NCI-H1417 treated with DMSO at 0.1 percent for 48 hours (cell line): ENCODE data around the gene ABHD8.

ENCODE experiments used
- DNase-seq: peaks from one replicate; lab custom pipeline; 2025; lab: John Stamatoyannopoulos, UW

Gene ABHD8

GRCh38 chr19:17303167-17303939, at the start of gene ABHD8:
TSS of gene ABHD8 (minus strand) at chr19:17303425. CDS start at chr19:17301616, 1,809 bp downstream.
- peak; percentile 72 for DNase-seq

DNA sequence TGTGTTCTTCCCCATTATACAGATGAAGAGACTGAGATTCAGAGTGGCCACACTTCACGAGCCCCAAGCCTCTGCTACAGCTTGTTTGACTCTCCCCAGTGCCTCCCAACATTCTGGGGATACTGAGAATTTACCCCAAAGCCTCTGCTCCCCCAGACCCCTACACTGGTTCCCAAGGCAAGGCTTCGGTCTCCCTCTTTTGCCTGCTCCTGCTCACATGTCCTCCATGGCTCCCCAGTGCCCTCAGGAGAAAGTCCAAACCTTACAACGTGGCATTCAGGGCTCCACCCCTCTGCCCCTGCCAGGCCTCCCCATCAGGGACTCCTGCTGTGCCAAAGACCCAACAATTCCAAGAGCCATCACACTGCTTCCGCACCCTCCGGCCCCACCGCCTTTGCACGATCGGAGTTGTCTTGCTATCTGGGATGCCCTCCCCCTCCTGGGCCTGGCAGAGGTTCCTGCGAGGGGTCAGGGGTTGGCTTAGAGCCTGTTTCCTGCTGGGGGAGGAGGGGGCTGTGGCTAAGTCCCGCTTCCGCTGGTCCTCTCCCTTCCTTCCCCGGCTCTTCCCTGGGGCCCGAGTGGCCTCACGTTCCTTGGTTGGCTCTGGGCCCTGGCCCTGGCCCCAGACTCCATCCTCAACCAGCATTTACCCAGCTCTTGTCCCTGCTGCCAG, 49.5 kb upstream of the ABHD8 start:
- no peak for DNase-seq

GRCh38 chr19:17351815-17352435, 48.7 kb upstream of the ABHD8 start:
- no peak for DNase-seq

DNA sequence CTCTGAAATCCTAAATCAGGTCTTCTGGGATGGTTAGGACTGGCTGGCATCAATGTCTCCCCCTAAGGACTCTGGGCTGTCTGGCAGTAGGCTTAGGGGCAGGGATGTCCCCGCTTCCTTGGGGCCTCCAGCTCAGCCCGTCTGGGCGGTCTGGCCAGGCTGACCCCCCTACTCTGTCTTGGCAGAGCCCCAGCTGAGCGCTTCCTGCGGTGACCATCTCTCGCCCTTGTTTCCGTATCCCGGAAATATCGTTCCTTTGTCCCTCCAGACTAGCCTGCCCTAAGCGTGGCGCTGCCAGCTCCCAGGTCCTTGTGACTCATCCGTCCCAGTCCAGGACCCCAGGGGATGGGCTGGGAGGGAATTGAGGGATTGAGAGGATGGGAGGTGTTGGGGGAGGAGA, 45.5 kb upstream of the ABHD8 start:
- DNase-seq, result no peak

GRCh38 chr19:17347877-17348276, 44.7 kb upstream of the ABHD8 start:
- DNase-seq, result no peak

- DNase-seq, result no peak
Observed at GRCh38 chr19:17347361-17347760, 44.1 kb upstream of the ABHD8 start.

DNA sequence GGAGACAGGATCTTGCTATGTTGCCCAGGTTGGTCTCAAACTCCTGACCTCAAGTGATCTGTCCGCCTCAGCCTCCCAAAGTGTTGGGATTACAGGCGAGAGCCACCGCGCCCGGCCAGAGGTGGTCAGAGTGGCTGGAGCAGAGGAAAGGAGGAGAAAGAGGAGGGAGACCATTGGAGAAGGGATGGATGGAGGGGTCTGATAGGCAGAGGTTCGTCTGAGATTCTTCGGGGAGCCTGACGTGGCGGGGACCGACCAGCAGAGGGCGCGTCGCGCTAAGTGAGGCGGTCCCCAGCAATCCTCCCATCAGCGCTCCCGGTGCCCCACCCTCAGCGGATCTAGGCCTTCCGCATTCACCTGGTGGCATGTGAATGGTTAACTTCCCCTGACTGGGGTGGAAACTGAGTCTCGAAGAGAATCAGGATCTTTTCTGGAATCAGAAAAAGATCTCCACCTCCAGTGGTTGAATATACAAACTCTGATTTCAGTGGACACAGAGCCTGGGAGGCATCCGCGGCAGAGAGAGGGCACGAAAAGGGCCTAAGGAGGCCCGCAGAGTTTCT, 43.0 kb upstream of the ABHD8 start:
- DNase-seq, result no peak

- DNase-seq, result no peak
Observed at GRCh38 chr19:17341845-17342244, 38.6 kb upstream of the ABHD8 start.

DNA sequence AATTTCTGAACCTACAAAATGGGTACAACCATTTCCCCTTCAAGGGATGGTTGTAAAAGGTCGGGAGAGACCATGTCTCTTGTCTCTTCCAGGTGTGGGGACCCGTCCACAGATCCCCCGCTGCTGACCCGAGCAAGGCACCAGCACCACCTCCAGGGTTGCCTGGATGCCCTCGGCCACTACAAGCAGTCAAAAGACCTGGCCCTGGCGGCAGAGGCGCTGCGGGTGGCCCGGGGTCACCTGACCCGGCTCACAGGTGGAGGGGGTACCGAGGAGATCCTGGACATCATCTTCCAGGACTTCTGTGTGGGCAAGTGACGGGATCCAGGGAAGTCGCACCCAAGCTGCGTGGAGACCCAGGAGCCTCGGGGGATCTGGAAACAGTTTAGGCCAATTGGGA, 38.2 kb upstream of the ABHD8 start:
- no peak for DNase-seq

DNA sequence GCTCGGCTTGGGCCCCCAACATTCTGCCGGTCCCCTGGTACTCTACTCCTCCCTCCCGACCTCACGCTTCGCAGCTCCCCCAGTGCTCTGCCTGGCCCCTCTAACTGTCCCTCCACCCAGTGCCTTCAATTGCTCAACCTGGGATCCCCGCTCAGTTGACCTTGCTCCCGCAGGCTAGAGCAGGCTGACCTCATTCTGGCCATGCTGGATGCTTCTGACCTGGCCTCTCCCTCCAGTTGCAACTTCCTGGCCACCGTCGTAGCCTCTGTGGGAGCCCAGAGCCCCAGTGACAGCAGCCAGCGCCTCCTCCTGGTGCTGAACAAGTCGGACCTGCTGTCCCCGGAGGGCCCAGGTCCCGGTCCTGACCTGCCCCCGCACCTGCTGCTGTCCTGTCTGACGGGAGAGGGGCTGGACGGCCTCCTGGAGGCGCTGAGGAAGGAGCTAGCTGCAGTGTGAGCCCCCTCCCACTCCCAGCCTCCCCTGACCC, 37.7 kb upstream of the ABHD8 start:
- DNase-seq, result no peak

DNA sequence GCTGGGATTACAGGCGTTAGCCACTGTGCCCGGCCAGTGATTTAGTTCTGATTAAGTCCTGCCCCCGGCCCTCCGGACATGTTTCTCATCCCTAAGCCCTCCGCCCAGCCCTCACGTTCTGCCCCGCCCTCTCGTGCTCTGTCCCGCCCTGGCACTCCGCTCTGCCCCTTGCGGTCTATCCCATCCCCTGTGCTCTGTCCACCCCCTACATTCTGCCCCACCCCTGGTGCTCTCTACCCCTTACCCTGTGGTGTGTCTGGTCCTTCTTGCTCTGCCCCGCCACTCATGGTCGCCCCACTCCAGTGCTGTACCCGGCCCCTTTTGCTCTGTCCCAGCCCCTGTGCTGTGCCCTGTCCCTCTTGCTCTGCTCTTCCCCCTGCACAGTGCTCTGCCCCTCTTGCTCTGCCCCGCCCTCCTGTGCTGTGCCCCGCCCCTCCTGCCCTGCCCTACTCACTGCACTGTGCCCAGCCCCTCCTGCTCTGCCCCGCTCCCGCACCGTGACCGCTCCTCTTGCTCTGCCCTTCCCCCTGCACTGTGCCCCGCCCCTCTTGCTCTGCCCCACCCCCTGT, 37.2 kb upstream of the ABHD8 start:
- no peak for DNase-seq

GRCh38 chr19:17339088-17339741, 36.0 kb upstream of the ABHD8 start:
- no peak for DNase-seq

DNA sequence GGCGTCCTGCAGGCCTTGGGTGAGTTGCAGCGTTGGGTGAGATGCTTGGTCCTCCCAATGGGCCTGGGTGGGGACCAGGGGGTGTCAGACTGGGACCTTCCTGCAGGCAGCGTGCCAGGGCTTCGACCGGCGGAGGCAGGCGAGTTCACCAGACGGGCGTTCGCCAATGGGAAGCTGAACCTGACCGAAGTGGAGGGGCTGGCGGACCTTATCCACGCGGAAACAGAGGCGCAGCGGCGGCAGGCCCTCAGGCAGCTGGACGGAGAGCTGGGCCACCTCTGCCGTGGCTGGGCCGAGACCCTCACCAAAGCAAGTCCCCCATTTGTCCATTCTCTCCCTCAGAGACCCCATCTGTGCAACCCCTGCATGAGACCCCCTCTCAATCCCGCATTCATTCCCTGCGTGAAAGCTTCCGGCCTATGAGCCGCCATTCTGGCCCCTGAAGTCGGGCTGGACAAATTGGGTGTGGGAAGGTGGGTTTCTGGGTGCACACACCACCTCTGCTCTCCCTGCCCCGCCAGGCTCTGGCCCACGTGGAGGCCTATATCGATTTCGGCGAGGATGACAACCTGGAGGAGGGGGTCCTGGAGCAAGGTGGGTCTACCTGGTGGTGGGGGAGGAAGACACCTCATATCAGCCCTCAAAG, 35.3 kb upstream of the ABHD8 start:
- DNase-seq, result no peak

- DNase-seq, result no peak
Observed at GRCh38 chr19:17337675-17338432, 34.6 kb upstream of the ABHD8 start.

- DNase-seq, result peak; percentile 93
Observed at GRCh38 chr19:17336872-17337674, 33.8 kb upstream of the ABHD8 start, which contains the start of gene GTPBP3. TSS of gene GTPBP3 (plus strand) at chr19:17337553. CDS start at chr19:17337612, 59 bp downstream.

DNA sequence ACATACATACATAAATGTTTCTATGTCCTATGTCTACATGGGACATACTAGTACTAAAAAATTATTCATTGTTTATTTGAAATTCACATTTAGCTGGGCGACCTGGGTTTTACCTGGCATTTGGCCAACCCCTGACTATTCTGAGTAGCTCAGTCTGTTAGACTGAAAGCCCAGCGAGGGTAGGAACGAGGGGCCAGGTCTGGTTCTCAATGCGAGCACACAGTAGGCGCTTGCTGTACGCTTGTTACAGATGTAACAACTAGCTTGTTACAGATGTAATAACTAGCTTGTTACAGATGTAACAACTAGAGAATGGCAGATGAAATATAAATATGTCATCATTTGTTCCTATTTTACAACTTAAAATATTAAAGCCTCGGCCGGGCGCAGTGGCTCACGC, 32.4 kb upstream of the ABHD8 start:
- DNase-seq, result no peak

GRCh38 chr19:17334414-17335409, 31.5 kb upstream of the ABHD8 start, which contains the start of gene ANO8:
TSS of gene ANO8 (minus strand) at chr19:17334855. CDS start at chr19:17334670, 185 bp downstream.
- DNase-seq, result peak; percentile 72
